Transverse colon (tissue), 3 donors: Measurements from ENCODE around the gene VTN.

Experiments used
- CTCF ChIP-seq, 5 experiments: fragments of 200-600 bp in 3 of 5; fragments of 450-650 bp in 2 of 5; sonication (generic) in 3 of 5; IDR thresholded peaks; 1 replicate in 2 of 5; 2 replicates in 3 of 5; pipeline ENCODE4 v1.5.1; 2016 to 2017; ENCODE audit warnings: antibody characterized with exemption in 5 of 5, inconsistent platforms in 3 of 5, mild to moderate bottlenecking in 2 of 5, moderate library complexity in 1 of 5
- EP300 ChIP-seq: sonication (generic); formaldehyde crosslinking; IDR thresholded peaks from one replicate; pipeline ENCODE4 v1.6.1; 2017; ENCODE audit warnings: antibody characterized with exemption, low read depth

GRCh38 chr17:28363776-28364650, 6.1 kb downstream of the VTN start:
- TF ChIP-seq CTCF (IDR thresholded peaks at IDR 0.05) (no peak), EP300 (no peak)
